Measurements from ENCODE around the gene WHAMM. TPM values are rescaled to one million over a fixed set of nuclear protein-coding genes. Genes with fewer than 3 reads are reported as not detected.
"Not testable (repeated sequence)": the region's sequence is repeated elsewhere in the genome, so short reads cannot be mapped to it uniquely, and the experiment has no call there.

WHAMM gene
- total RNA-seq, 2 donors from 2014 or later: 5.9 to 8.2 TPM

- DNase-seq; H3K4me3 Mint-ChIP-seq; H3K27ac Mint-ChIP-seq; H3K9me3 Mint-ChIP-seq; H3K4me1 Mint-ChIP-seq (ENCODE audit: low read depth); ATAC-seq (replicated peaks in 1 of 2); H3K36me3 Mint-ChIP-seq (ENCODE audit: insufficient read depth in 2 of 2); H3K27me3 Mint-ChIP-seq (ENCODE audit: low read depth): not testable (repeated sequence)
Observed at GRCh38 chr15:82865981-82866380, 56.6 kb downstream of the WHAMM start.

GRCh38 chr15:82870727-82871320 lies 61.4 kb downstream of the WHAMM start:
- ATAC-seq (replicated peaks in 1 of 2) (no peak), DNase-seq (no peak)
- no peaks in the 10 kb centered on the region for H3K36me3 Mint-ChIP-seq (ENCODE audit: insufficient read depth in 2 of 2)
- no peak overlapping the region for H3K27ac Mint-ChIP-seq
- no peak overlapping the region for H3K4me3 Mint-ChIP-seq
- no peaks in the 10 kb centered on the region for H3K9me3 Mint-ChIP-seq
- H3K27me3 Mint-ChIP-seq (ENCODE audit: low read depth): peaks cover 5% of the 10 kb centered on the region
- no peaks in the 10 kb centered on the region for H3K4me1 Mint-ChIP-seq (ENCODE audit: low read depth)

- Mint-ChIP-seq H3K4me3 (no peak overlapping the region), H3K4me1 (ENCODE audit: low read depth) (no peaks in the 10 kb centered on the region), H3K27me3 (ENCODE audit: low read depth) (peaks cover 5% of the 10 kb centered on the region), H3K9me3 (no peaks in the 10 kb centered on the region), H3K36me3 (ENCODE audit: insufficient read depth in 2 of 2) (no peaks in the 10 kb centered on the region), H3K27ac (no peak overlapping the region)
- no peak for DNase-seq
- ATAC-seq (replicated peaks in 1 of 2): no peak
Observed at GRCh38 chr15:82871358-82871757, 61.9 kb downstream of the WHAMM start.

- Mint-ChIP-seq H3K4me1 (ENCODE audit: low read depth) (no peaks in the 10 kb centered on the region), H3K4me3 (no peak overlapping the region), H3K36me3 (ENCODE audit: insufficient read depth in 2 of 2) (no peaks in the 10 kb centered on the region), H3K27ac (no peak overlapping the region), H3K9me3 (no peaks in the 10 kb centered on the region), H3K27me3 (ENCODE audit: low read depth) (peaks cover 5% of the 10 kb centered on the region)
- DNase-seq: no peak
- no peak for ATAC-seq (replicated peaks in 1 of 2)
Observed at GRCh38 chr15:82871832-82872484, 62.5 kb downstream of the WHAMM start.

GRCh38 chr15:82873000-82873680 lies 63.7 kb downstream of the WHAMM start:
- Mint-ChIP-seq H3K4me1 (ENCODE audit: low read depth) (no peaks in the 10 kb centered on the region), H3K4me3 (no peak overlapping the region), H3K27me3 (ENCODE audit: low read depth) (peaks cover 5% of the 10 kb centered on the region), H3K9me3 (no peaks in the 10 kb centered on the region), H3K27ac (no peak overlapping the region), H3K36me3 (ENCODE audit: insufficient read depth in 2 of 2) (no peaks in the 10 kb centered on the region)
- ATAC-seq (replicated peaks in 1 of 2) (no peak), DNase-seq (no peak)

GRCh38 chr15:82874267-82874666 lies 64.8 kb downstream of the WHAMM start:
- Mint-ChIP-seq H3K36me3 (ENCODE audit: insufficient read depth in 2 of 2) (no peaks in the 10 kb centered on the region), H3K27me3 (ENCODE audit: low read depth) (peaks cover 5% of the 10 kb centered on the region), H3K9me3 (no peaks in the 10 kb centered on the region), H3K27ac (no peak overlapping the region), H3K4me3 (no peak overlapping the region), H3K4me1 (ENCODE audit: low read depth) (no peaks in the 10 kb centered on the region)
- no peak for ATAC-seq (replicated peaks in 1 of 2)
- no peak for DNase-seq

- Mint-ChIP-seq H3K4me1 (ENCODE audit: low read depth) (no peaks in the 10 kb centered on the region), H3K27me3 (ENCODE audit: low read depth) (peaks cover 5% of the 10 kb centered on the region), H3K9me3 (no peaks in the 10 kb centered on the region), H3K4me3 (no peak overlapping the region), H3K27ac (no peak overlapping the region), H3K36me3 (ENCODE audit: insufficient read depth in 2 of 2) (no peaks in the 10 kb centered on the region)
- no peak for DNase-seq
- no peak for ATAC-seq (replicated peaks in 1 of 2)
Observed at GRCh38 chr15:82874961-82875360, 65.5 kb downstream of the WHAMM start.

GRCh38 chr15:82875411-82876003 lies 66.1 kb downstream of the WHAMM start:
- H3K36me3 Mint-ChIP-seq (ENCODE audit: insufficient read depth in 2 of 2): no peaks in the 10 kb centered on the region

GRCh38 chr15:82877825-82878224 lies 68.4 kb downstream of the WHAMM start:
- no peak for ATAC-seq (replicated peaks in 1 of 2)
- H3K4me3 Mint-ChIP-seq: no peak overlapping the region
- H3K27me3 Mint-ChIP-seq (ENCODE audit: low read depth): no peaks in the 10 kb centered on the region
- no peaks in the 10 kb centered on the region for H3K4me1 Mint-ChIP-seq (ENCODE audit: low read depth)
- DNase-seq: no peak
- no peaks in the 10 kb centered on the region for H3K9me3 Mint-ChIP-seq
- no peak overlapping the region for H3K27ac Mint-ChIP-seq
- H3K36me3 Mint-ChIP-seq (ENCODE audit: insufficient read depth in 2 of 2): no peaks in the 10 kb centered on the region

More at GRCh38 chr15:82875411-82876003, 66.1 kb downstream of the WHAMM start:
- DNase-seq (no peak), ATAC-seq (replicated peaks in 1 of 2) (no peak)
- Mint-ChIP-seq H3K27me3 (ENCODE audit: low read depth) (peaks cover 5% of the 10 kb centered on the region), H3K9me3 (no peaks in the 10 kb centered on the region), H3K27ac (no peak overlapping the region), H3K4me3 (no peak overlapping the region), H3K4me1 (ENCODE audit: low read depth) (no peaks in the 10 kb centered on the region)

- no peak for ATAC-seq (replicated peaks in 1 of 2)
- H3K4me1 Mint-ChIP-seq (ENCODE audit: low read depth): no peaks in the 10 kb centered on the region
- H3K27me3 Mint-ChIP-seq (ENCODE audit: low read depth): no peaks in the 10 kb centered on the region
- no peaks in the 10 kb centered on the region for H3K36me3 Mint-ChIP-seq (ENCODE audit: insufficient read depth in 2 of 2)
- no peak overlapping the region for H3K4me3 Mint-ChIP-seq
- no peak for DNase-seq
- H3K27ac Mint-ChIP-seq: no peak overlapping the region
- H3K9me3 Mint-ChIP-seq: no peaks in the 10 kb centered on the region
Observed at GRCh38 chr15:82878325-82878724, 68.9 kb downstream of the WHAMM start.

GRCh38 chr15:82880704-82881103 lies 71.3 kb downstream of the WHAMM start:
- Mint-ChIP-seq H3K36me3 (ENCODE audit: insufficient read depth in 2 of 2) (no peaks in the 10 kb centered on the region), H3K27me3 (ENCODE audit: low read depth) (no peaks in the 10 kb centered on the region), H3K27ac (no peak overlapping the region), H3K4me1 (ENCODE audit: low read depth) (no peaks in the 10 kb centered on the region), H3K9me3 (no peaks in the 10 kb centered on the region), H3K4me3 (no peak overlapping the region)
- DNase-seq (no peak), ATAC-seq (replicated peaks in 1 of 2) (no peak)

- H3K9me3 Mint-ChIP-seq: no peaks in the 10 kb centered on the region
Observed at GRCh38 chr15:82881747-82882146, 72.3 kb downstream of the WHAMM start.

GRCh38 chr15:82882273-82882928 lies 73.0 kb downstream of the WHAMM start:
- ATAC-seq (replicated peaks in 1 of 2): no peak
- no peaks in the 10 kb centered on the region for H3K27me3 Mint-ChIP-seq (ENCODE audit: low read depth)
- DNase-seq: no peak
- H3K36me3 Mint-ChIP-seq (ENCODE audit: insufficient read depth in 2 of 2): no peaks in the 10 kb centered on the region
- no peak overlapping the region for H3K4me3 Mint-ChIP-seq
- no peaks in the 10 kb centered on the region for H3K4me1 Mint-ChIP-seq (ENCODE audit: low read depth)
- H3K9me3 Mint-ChIP-seq: no peaks in the 10 kb centered on the region
- no peak overlapping the region for H3K27ac Mint-ChIP-seq

More at GRCh38 chr15:82881747-82882146, 72.3 kb downstream of the WHAMM start:
- H3K27ac Mint-ChIP-seq: no peak overlapping the region
- ATAC-seq (replicated peaks in 1 of 2) (no peak), DNase-seq (no peak)
- no peaks in the 10 kb centered on the region for H3K4me1 Mint-ChIP-seq (ENCODE audit: low read depth)
- H3K36me3 Mint-ChIP-seq (ENCODE audit: insufficient read depth in 2 of 2): no peaks in the 10 kb centered on the region
- no peak overlapping the region for H3K4me3 Mint-ChIP-seq
- no peaks in the 10 kb centered on the region for H3K27me3 Mint-ChIP-seq (ENCODE audit: low read depth)
